ENCODE results near the gene SIGLEC12. TPM values are rescaled to one million over a fixed set of nuclear protein-coding genes. Genes with fewer than 3 reads are reported as not detected.
"Not testable (repeated sequence)": the region's sequence is repeated elsewhere in the genome, so short reads cannot be mapped to it uniquely, and the experiment has no call there.

Gene SIGLEC12
- polyA plus RNA-seq, 3 donors: not detected

DNA sequence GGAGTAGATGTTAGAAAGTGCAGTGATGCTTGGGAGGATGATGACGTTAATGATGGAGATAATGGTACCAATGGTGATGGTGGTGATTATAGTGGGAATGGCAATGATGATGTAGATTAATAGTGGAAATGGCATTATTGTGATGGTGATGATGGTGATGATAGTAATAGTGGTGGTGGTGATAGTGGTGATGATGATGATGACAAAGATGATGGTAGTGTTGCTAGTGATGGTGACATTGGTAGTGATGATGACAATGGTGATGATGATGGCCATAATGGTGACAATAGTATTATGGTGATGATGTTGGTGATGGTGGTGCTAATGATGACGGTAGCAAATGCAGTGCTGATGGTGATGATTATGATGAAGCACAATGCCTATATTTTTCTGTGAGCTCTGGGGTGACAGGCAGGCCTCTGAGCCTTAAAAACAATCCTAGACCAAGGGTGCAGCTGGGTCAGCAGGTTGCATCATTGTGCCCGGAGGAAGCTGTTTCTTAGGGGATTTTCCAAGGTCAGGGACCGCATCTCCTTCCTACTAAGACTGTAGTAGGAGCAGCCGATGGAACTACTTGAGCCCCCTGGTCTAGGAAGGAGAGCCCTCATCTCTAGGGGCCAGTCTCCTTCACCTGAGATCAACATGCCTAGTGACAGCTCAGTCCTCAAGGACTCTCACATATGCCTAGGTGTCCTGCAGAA, 15.5 kb downstream of the SIGLEC12 start:
- DNase-seq (ENCODE audit: low read depth in 3 of 3, low spot score in 2 of 3): no peak

GRCh38 chr19:51480590-51480989, 21.0 kb downstream of the SIGLEC12 start:
- peak in 2 of 3 donors; percentile 32 to 56 for DNase-seq (ENCODE audit: low read depth in 3 of 3, low spot score in 2 of 3)

- DNase-seq (ENCODE audit: low read depth in 3 of 3, low spot score in 2 of 3): no peak
Observed at GRCh38 chr19:51479531-51480331, 21.9 kb downstream of the SIGLEC12 start.

DNA sequence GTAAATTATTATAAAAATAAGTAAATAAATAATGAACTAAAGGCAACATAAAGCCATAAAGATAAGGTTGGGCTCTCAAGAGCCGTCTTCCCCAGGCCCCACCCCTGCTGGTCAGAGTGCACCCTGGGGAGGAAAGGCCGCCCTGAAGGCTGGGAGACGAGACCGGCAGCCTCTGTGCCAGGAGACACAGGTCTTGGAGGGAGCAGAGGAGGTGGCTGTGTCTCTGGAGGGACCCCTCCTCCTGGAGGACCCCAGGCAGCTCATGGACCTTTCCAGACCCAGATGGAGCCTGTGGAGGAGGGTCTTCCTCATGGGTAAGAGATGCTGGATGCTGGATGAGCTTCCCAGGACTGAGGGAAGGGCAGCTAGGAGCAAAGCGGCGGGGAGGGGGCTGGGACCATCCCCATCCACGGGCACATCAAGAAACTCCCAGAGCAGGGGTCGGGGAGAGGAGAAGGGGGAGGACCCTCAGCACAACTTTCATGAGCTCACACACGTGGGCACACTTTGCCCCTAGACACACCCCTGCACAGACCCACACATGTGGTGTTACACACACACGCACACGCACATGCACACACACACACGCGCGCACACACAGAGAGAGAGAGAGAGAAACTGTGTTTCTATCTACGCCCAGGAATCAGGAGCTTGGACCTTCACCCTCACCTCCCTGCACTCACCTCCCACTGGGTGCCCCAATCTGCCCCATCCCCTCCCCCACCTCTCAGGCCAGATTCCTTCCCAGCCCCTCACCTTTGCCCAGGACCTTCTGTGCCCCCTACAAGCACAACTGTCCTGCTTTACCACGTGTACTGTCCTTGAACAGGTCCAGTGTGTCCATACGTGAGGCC, 23.0 kb downstream of the SIGLEC12 start, which contains the start of gene CEACAM18:
CEACAM18 (plus strand) TSS at position 159 of the 854 bp plus-strand sequence.
- no peak for DNase-seq (ENCODE audit: low read depth in 3 of 3, low spot score in 2 of 3)

DNA sequence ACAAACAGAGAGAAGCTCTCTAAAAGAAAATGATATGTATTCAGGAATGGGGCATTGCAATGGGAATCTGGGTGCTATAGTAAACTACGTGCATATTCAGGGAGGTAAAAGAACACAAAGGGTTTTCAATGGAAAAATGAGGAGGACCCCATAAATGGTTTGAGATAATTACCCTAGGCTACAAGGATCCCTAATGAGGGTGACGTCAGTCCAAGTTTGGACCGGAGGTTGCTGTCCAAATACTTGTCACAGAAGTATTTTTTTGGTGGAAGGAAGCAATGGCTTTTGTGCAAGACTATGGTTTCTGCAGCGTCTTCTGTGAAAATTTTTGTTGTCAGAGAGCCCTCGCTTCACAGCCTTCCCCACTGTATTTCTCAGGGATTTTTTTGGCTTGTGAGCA, 24.3 kb downstream of the SIGLEC12 start:
- no peak for DNase-seq (ENCODE audit: low read depth in 3 of 3, low spot score in 2 of 3)

- no peak for DNase-seq (ENCODE audit: low read depth in 3 of 3, low spot score in 2 of 3)
Observed at GRCh38 chr19:51476164-51476563, 25.4 kb downstream of the SIGLEC12 start.

GRCh38 chr19:51473009-51473707, 28.4 kb downstream of the SIGLEC12 start:
- DNase-seq (ENCODE audit: low read depth in 3 of 3, low spot score in 2 of 3): peak in 2 of 3 donors; percentile 23

DNA sequence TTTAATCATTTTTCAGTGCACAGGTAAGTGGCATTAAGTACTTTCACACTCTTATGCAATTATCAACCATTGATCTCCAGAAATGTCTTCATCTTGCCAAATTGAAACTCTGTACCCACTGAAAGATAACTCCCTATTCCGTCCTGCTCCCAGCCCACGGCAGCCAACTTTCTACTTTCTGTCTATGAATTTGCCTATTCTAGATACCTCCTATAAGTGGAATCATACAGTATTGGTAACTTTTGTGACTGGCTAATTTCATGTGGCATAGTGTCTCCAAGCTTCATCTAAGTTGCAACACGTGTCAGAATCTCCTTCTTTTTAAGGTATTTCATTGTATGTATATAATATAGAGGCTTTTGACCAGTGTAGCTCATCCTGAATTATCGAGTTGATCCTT, 29.0 kb downstream of the SIGLEC12 start:
- DNase-seq (ENCODE audit: low read depth in 3 of 3, low spot score in 2 of 3): no peak

DNA sequence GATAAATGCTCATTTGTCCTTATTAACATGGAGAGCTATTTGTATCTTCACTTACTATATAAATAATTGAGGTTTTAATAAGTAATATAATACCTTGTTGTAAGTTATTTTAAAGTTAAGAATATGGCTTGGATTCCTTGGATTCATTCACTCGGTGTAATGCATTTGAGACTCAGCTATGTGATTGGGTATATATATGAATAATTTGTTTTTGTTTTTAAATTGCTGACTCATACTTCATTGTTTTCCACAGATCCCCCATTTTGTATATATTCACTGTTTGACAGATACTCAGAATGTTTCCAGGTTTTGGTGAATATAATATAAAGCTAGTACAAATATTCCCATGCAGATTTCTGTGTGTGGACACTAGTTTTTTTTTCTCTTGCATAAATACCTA, 30.1 kb downstream of the SIGLEC12 start:
- DNase-seq (ENCODE audit: low read depth in 3 of 3, low spot score in 2 of 3): no peak

DNA sequence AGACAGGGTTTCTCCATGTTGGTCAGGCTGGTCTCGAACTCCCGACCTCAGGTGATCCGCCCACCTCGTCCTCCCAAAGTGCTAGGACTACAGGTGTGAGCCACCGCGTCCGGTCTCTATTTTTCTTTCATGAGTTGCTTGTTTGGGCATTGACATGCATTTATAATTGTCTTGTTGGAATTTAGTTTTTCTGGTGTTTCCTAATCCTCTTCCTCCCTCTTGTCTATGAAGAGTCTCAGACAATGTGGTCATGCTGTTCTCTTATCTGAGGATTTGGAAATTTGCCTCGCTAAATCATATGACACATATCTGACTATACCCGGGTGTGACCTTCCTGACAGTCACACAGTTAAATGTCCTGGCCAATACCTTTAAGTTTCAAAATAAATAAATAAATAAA, 30.6 kb downstream of the SIGLEC12 start:
- no peak for DNase-seq (ENCODE audit: low read depth in 3 of 3, low spot score in 2 of 3)

- DNase-seq (ENCODE audit: low read depth in 3 of 3, low spot score in 2 of 3): no peak
Observed at GRCh38 chr19:51469629-51470028, 32.0 kb downstream of the SIGLEC12 start.

- no peak for DNase-seq (ENCODE audit: low read depth in 3 of 3, low spot score in 2 of 3)
Observed at GRCh38 chr19:51469162-51469561, 32.4 kb downstream of the SIGLEC12 start.

DNA sequence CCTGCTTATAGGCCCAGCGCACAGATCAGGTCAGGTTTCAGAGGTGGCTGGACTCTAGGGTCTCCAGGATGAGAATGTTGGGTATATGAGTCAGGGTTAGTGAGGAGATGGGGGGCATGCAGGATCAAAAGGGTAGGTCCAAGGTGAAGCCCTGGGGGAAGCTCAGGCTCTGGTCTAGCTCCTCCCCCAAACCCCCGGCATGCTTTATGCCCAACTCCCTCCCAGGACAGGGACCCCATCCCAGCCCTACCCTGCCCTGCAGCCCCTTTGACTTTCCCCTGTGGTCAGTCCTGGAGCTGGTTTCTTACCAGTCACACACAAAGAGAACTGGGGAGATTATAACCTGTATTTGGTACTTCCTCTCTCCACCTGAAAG, 33.1 kb downstream of the SIGLEC12 start:
- no peak for DNase-seq (ENCODE audit: low read depth in 3 of 3, low spot score in 2 of 3)

- DNase-seq (ENCODE audit: low read depth in 3 of 3, low spot score in 2 of 3): no peak
Observed at GRCh38 chr19:51467864-51468544, 33.6 kb downstream of the SIGLEC12 start.

DNA sequence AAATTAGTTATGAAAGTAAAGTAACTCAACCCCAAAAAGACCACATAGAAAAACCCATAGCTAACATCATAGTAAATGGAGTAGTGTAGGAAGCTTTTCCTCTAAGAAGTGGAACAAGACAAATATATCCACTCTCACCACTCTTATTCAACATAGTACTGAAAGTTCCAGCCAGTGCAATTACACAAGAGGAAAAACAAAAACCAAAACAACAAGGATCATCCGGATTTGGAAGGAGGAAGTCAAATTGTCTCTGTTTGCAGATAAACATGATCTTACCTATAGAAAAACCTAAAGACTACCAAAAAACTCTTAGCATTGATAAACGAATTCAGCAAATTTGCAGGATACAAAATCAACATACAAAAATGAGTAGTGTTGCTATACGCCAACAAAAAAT, 34.9 kb downstream of the SIGLEC12 start:
- DNase-seq (ENCODE audit: low read depth in 3 of 3, low spot score in 2 of 3): no peak

DNA sequence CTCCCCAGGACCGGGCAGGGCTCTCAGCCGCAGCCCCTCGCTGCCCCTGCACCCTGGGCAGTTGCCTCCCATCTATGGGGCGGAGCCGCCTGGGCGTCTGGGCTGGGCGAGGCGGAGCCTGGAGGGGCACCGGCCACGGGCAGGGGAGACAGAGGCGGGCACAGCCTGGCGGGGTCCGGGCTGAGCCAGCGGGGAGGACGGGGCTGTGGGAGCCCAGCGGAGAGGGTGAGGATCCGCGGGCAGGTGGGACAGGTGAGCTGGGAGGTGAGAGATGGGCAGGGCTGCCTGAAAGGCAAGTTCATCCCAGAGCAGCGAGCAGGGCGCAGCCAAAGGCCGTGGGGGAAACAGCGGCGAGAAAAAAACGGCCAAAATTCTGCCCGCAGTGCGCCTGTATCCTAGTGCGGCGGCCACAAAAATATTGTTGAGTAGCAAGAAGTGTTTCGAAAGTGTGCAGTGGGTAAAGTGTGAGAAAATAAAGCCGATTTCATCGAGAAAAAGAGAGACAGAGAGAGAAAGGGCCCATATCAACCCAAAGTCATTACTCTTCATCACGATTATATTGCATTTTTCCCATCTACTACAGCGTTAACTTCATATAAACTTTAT, 37.5 kb downstream of the SIGLEC12 start:
- DNase-seq (ENCODE audit: low read depth in 3 of 3, low spot score in 2 of 3): not testable (repeated sequence)

DNA sequence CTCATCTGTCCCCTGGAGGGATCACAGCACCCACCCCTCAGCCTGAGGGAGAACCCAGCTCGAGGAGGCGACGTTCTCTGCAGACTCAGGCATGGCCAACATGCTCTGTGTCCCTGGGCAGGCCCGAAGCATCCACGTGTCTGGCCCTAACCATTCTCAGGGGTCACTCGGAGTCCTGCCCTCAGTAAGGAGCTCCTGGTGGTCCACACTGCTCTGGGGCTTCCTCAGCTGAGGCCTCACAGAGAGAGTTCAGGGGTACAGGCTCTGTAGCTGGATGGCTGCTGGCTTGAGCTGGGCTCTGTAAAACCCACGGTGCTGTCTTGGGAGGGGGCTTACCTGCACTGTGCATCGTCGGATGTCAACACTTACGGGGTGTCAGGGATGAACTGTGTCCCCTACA, 38.9 kb downstream of the SIGLEC12 start:
- no peak for DNase-seq (ENCODE audit: low read depth in 3 of 3, low spot score in 2 of 3)

DNA sequence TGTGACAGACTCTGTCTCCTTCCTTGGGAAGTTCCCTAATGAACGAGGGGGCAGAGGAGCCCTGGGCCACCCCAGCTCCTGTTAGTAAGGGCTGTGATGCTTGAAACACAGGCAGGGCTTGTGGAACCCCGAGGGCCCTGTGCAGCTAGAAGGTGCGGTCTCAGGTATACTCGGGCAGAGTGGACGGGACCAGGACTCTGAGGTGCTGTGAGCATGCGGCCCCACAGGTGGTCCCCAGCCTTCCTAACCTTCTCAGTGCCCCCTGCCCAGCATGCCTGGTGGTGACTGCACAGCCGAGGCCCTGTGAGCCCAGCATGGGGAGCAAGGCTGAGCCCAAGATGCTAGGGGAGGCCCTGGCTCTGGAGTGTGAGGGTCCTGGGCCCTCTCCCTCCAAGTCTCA, 39.3 kb downstream of the SIGLEC12 start:
- DNase-seq (ENCODE audit: low read depth in 3 of 3, low spot score in 2 of 3): no peak

GRCh38 chr19:51461723-51462161, 39.9 kb downstream of the SIGLEC12 start:
- DNase-seq (ENCODE audit: low read depth in 3 of 3, low spot score in 2 of 3): no peak
